Caco-2 (cell line): ENCODE results near the gene ADAM17. TPM values are rescaled to one million over a fixed set of nuclear protein-coding genes. Genes with fewer than 3 reads are reported as not detected.
A peak's percentile ranks its signal among the peaks of the same experiment; 100 is the strongest.

Experiments
- BruUV-seq: library from RNA; stranded (reverse); fragments of 400-500 nt; replicated peaks from 2 replicates; lab custom pipeline; 2021; lab: Mats Ljungman, UMichigan
- CTCF ChIA-PET: fragments of 300-600 bp; sonication (Branson Sonifier 250); formaldehyde crosslinking; loops from one replicate; lab custom pipeline; 2022; ENCODE audit warnings: antibody characterized with exemption; lab: Charles Lee
- POLR2A ChIA-PET: fragments of 300-600 bp; sonication (Branson Sonifier 250); formaldehyde crosslinking; loops from one replicate; lab custom pipeline; 2022; ENCODE audit warnings: antibody characterized with exemption; lab: Charles Lee
- DNase-seq, 2 experiments: peaks; one replicate each; pipeline versions ENCODE4 v3.0.0 to v3.0.0-alpha.2; 2020 to 2022
- H3K27me3 ChIP-seq: replicated peaks from 2 replicates; pipeline ENCODE4 v1.6.0; 2011; ENCODE audit warnings: low read length; ENCODE audit not compliant: control insufficient read depth, insufficient read depth
- H3K36me3 ChIP-seq: 2 replicates; pipeline ENCODE4 v1.5.1; 2011; ENCODE audit warnings: low read length; ENCODE audit not compliant: control insufficient read depth, insufficient read depth
- H3K4me1 ChIP-seq: fragments of 250-450 bp; sonication (Bioruptor Pico); 2 replicates; pipeline ENCODE4 v1.5.1; 2020; ENCODE audit warnings: mild to moderate bottlenecking
- H3K4me3 ChIP-seq: 2 replicates; pipeline ENCODE4 v1.5.1; 2011; ENCODE audit warnings: low read depth, mild to moderate bottlenecking, control low read depth, low read length
- H3K9me3 ChIP-seq: fragments of 250-450 bp; sonication (Bioruptor Pico); 2 replicates; pipeline ENCODE4 v1.5.1; 2020; ENCODE audit warnings: mild to moderate bottlenecking, moderate library complexity
- H3K27ac Mint-ChIP-seq: one replicate; pipeline ENCODE4 v1.8.0; 2022; ENCODE audit warnings: mixed read lengths; ENCODE audit not compliant: unreplicated experiment
- H3K27me3 Mint-ChIP-seq: one replicate; pipeline ENCODE4 v1.8.0; 2022; ENCODE audit warnings: mixed read lengths; ENCODE audit not compliant: insufficient read depth, unreplicated experiment
- H3K36me3 Mint-ChIP-seq: one replicate; pipeline ENCODE4 v1.8.0; 2022; ENCODE audit warnings: mild to moderate bottlenecking, mixed read lengths; ENCODE audit not compliant: insufficient read depth, unreplicated experiment
- H3K4me1 Mint-ChIP-seq: one replicate; pipeline ENCODE4 v1.8.0; 2022; ENCODE audit warnings: low read depth, mixed read lengths; ENCODE audit not compliant: unreplicated experiment
- H3K4me3 Mint-ChIP-seq: one replicate; pipeline ENCODE4 v1.8.0; 2022; ENCODE audit warnings: mild to moderate bottlenecking, moderate library complexity, mixed read lengths; ENCODE audit not compliant: unreplicated experiment
- H3K9me3 Mint-ChIP-seq: one replicate; pipeline ENCODE4 v1.8.0; 2022; ENCODE audit warnings: mixed read lengths; ENCODE audit not compliant: unreplicated experiment
- intact Hi-C: fragments of 100-400 bp; cut with micrococcal nuclease; formaldehyde crosslinking; loops from one replicate; pipeline ENCODE4 v1.10.0; 2022; ENCODE audit not compliant: unreplicated experiment
- total RNA-seq: library from RNA; stranded (reverse); gene quantifications from 2 replicates; pipeline ENCODE4 v1.2.3, GENCODE V29; 2022
- TF ChIP-seq, protein P1 (sequence below), 2 experiments: fragments of 200-600 bp in 1 of 2; IDR thresholded peaks; 1 replicate in 1 of 2; 2 replicates in 1 of 2; pipeline versions ENCODE4 v1.5.1 to v1.8.0; 2011 to 2022; ENCODE audit warnings: antibody characterized with exemption in 1 of 2, control low read depth in 1 of 2, inconsistent platforms in 1 of 2, low read depth in 1 of 2, low read length in 1 of 2, mild to moderate bottlenecking in 1 of 2, moderate library complexity in 1 of 2; ENCODE audit not compliant: insufficient read depth in 1 of 2, severe bottlenecking in 1 of 2, unreplicated experiment in 1 of 2

Gene ADAM17
- total RNA-seq, 1 experiment from 2014 or later: 40.5 TPM

DNA sequence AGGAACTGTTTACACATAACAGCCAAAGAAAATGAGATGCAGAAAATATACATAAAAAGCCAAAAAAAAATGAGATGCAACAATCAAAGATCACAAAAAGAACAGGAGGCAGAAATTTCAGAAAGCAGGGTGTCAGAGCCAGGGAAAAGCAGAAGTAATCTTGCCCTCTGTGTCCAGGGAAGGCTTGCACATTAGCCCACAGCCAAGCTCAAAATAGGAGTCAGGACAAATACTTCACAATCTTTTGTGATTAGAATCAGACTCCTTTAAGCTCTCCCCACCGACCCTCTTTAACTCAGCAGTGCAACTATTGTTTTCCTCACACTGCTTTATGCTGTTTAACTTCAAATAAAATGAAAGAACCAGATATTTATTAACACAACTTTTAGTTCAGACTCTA is 46.7 kb downstream of the ADAM17 start:
- no peaks in the 10 kb centered on the region for H3K36me3 ChIP-seq
- Mint-ChIP-seq H3K4me1 (no peaks in the 10 kb centered on the region), H3K4me3 (no peak overlapping the region), H3K9me3 (no peaks in the 10 kb centered on the region), H3K27ac (no peak overlapping the region), H3K36me3 (peaks cover 69% of the 10 kb centered on the region), H3K27me3 (no peaks in the 10 kb centered on the region)
- POLR2A ChIA-PET: no interaction called here
- no peaks in the 10 kb centered on the region for H3K27me3 ChIP-seq
- TF ChIP-seq, protein P1, sequence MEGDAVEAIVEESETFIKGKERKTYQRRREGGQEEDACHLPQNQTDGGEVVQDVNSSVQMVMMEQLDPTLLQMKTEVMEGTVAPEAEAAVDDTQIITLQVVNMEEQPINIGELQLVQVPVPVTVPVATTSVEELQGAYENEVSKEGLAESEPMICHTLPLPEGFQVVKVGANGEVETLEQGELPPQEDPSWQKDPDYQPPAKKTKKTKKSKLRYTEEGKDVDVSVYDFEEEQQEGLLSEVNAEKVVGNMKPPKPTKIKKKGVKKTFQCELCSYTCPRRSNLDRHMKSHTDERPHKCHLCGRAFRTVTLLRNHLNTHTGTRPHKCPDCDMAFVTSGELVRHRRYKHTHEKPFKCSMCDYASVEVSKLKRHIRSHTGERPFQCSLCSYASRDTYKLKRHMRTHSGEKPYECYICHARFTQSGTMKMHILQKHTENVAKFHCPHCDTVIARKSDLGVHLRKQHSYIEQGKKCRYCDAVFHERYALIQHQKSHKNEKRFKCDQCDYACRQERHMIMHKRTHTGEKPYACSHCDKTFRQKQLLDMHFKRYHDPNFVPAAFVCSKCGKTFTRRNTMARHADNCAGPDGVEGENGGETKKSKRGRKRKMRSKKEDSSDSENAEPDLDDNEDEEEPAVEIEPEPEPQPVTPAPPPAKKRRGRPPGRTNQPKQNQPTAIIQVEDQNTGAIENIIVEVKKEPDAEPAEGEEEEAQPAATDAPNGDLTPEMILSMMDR (IDR thresholded peaks at IDR 0.05; ENCODE audit: insufficient read depth in 1 of 2, low read depth in 1 of 2, low read length in 1 of 2, severe bottlenecking in 1 of 2, unreplicated experiment in 1 of 2): no peak
- H3K4me1 ChIP-seq: no peaks in the 10 kb centered on the region
- CTCF ChIA-PET: no interaction called here
- no TSS peak for BruUV-seq
- intact Hi-C loops: no loop called here
- DNase-seq: no peak
- H3K4me3 ChIP-seq: no peak overlapping the region
- H3K9me3 ChIP-seq: no peaks in the 10 kb centered on the region

DNA sequence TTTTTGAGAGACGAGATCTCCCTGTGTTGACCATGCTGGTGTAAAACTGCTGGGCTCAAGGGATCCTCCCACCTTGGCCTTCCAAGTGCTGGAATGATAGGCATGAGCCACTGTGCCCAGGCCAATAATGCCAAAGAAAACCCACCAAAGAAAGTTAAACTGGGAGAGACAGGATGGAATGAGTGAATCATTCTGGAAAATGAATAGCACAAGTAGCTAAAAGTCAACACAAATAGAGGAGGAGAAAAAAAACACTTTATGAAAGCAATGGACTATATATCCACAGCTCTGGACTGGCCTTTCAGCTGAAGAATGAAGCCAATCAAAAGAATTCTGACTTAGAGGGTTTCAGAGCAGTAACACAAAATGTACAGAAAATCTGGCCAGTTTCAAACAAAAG is 57.4 kb downstream of the ADAM17 start:
- H3K4me1 ChIP-seq: no peaks in the 10 kb centered on the region
- TF ChIP-seq, protein P1 (IDR thresholded peaks at IDR 0.05; ENCODE audit: insufficient read depth in 1 of 2, low read depth in 1 of 2, low read length in 1 of 2, severe bottlenecking in 1 of 2, unreplicated experiment in 1 of 2): no peak
- no peak for DNase-seq
- intact Hi-C loops: no loop called here
- no peaks in the 10 kb centered on the region for H3K27me3 ChIP-seq
- Mint-ChIP-seq H3K4me3 (no peak overlapping the region), H3K36me3 (peaks cover 77% of the 10 kb centered on the region), H3K27me3 (no peaks in the 10 kb centered on the region), H3K9me3 (no peaks in the 10 kb centered on the region), H3K4me1 (no peaks in the 10 kb centered on the region), H3K27ac (no peak overlapping the region)
- ChIA-PET POLR2A (interaction anchor here (1.1 kb wide), 1 partner anchor 23 kb away, joined by 3 read pairs; no protein-coding TSS in a partner anchor), CTCF (no interaction called here)
- BruUV-seq: no TSS peak
- H3K36me3 ChIP-seq: peaks cover 5% of the 10 kb centered on the region
- no peaks in the 10 kb centered on the region for H3K9me3 ChIP-seq
- H3K4me3 ChIP-seq: no peak overlapping the region

DNA sequence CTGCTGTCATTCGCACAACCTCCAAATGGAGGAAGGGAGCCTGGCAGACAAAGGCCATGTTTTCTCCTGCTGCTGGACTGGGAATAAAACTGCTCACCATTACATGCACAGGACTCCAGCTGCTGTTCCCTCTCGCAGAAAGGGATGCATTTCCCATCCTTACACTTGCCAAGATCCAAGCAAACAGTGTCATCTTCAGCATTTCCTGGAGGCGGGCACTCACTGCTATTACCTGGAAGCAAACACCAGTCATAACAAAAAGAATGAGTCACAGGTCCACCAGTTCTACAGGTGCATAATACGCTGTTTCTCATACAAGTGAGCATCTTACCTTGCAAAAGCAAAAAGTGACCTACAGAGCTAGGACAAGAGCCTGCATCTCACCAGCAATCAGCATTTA is 58.6 kb downstream of the ADAM17 start:
- TF ChIP-seq, protein P1 (IDR thresholded peaks at IDR 0.05; ENCODE audit: insufficient read depth in 1 of 2, low read depth in 1 of 2, low read length in 1 of 2, severe bottlenecking in 1 of 2, unreplicated experiment in 1 of 2): no peak
- Histone ChIP-seq H3K9me3 (no peaks in the 10 kb centered on the region), H3K36me3 (peaks cover 2% of the 10 kb centered on the region), H3K4me3 (no peak overlapping the region), H3K27me3 (no peaks in the 10 kb centered on the region), H3K4me1 (no peaks in the 10 kb centered on the region)
- ChIA-PET POLR2A (no interaction called here), CTCF (no interaction called here)
- Mint-ChIP-seq H3K9me3 (no peaks in the 10 kb centered on the region), H3K4me1 (no peaks in the 10 kb centered on the region), H3K4me3 (no peak overlapping the region), H3K36me3 (peaks cover 75% of the 10 kb centered on the region), H3K27ac (peak overlapping the region; percentile 40), H3K27me3 (no peaks in the 10 kb centered on the region)
- no peak for DNase-seq
- intact Hi-C loops: no loop called here
- BruUV-seq: no TSS peak
